HG03039 (cell line): ENCODE data around the gene PHLDA2.

Source experiments
- ATAC-seq: cut with Tn5 transposase; IDR thresholded peaks from one replicate; pipeline ENCODE4 v1.9.1; 2021; ENCODE audit warnings: mild to moderate bottlenecking, moderate library complexity; ENCODE audit not compliant: unreplicated experiment

PHLDA2 gene, protein sequence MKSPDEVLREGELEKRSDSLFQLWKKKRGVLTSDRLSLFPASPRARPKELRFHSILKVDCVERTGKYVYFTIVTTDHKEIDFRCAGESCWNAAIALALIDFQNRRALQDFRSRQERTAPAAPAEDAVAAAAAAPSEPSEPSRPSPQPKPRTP

DNA sequence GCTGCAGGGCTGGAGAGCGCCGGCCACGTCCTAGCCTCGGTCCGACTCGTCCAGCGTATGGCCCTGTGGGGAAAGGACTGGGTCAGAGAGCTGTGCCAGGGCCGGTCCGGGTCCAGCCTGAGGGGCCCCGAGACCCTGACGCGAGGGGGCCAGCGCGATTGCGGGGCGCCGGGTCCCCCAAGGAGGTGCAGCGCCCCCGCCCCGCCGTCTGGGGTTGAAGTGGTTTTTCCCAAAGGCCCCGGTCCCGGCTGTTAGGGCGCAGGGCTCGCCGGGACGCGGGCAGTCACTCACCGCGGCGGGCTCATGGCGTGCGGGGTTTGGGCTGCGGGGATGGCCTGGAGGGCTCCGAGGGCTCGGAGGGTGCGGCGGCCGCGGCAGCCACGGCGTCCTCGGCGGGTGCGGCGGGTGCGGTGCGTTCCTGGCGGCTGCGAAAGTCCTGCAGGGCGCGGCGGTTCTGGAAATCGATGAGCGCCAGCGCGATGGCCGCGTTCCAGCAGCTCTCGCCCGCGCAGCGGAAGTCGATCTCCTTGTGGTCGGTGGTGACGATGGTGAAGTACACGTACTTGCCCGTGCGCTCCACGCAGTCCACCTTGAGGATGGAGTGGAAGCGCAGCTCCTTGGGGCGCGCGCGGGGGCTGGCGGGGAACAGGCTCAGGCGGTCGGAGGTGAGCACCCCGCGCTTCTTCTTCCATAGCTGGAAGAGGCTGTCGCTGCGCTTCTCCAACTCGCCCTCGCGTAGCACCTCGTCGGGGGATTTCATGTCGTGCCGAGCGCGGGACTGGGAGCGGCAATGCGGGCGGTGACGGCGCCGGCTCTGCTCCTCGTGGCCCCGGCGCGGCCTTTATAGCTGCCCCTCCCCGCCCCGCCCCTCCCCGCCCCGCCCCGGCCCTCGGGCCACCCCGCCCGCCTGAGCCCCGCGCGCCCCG is at the start of gene PHLDA2:
Gene PHLDA2, minus strand, starts transcription at position 816 of the 926 bp plus-strand sequence. Its CDS starts 56 bp downstream, at position 760.
- ATAC-seq = no peak

DNA sequence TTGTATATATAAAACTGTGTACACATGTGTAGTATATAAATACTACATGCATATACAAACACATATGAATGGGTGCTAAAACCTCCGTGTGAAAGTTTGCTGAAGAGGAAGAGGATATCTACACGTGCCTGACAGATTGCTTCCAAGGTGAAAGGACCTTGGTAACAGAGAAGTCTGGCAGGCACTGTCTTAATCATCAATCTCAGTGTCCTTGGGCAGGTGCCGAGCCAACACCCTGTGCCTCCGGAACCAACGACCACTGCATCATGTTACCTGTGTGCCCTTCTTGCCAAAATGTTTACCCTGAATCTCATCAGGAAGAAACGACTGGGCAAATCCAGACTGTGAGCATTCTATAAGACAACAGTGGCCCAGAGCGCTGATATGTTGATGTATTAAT is 47.9 kb upstream of the PHLDA2 start:
- ATAC-seq = no peak

DNA sequence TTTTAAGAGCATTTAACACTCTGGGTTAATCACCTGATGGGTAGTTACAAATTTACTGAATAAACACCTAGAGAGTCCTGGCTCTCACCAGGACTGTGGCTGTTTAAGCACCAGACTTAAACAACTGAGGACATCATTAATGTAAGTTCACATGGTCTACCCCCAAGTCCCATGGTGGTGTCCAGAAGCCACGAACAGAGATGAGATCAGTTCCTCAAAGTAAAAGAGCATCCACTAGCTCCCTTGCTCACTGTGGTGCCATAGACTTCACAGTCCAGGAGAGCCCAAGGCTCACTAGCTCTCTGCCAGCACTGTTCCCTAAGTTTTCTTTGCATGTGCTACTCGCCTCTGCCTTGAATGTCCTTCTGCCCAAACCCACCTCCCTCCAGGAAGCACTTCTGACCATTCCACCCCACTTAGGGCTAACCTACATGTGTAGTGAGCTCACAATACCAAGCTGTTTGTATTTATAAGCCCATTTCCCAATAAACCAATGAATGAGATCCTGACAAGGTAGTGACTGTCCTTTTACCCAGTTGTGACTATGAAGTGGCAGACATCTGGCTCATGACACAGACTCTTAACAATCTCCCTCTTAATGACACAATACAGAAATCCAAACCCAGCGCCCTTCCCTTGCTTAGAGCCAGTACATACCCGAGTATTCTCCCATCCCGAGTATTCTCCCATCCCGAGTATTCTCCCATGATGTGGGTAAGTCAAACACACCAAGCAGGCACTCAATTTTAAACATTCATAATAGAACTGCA is 47.3 kb upstream of the PHLDA2 start:
- ATAC-seq = no peak

DNA sequence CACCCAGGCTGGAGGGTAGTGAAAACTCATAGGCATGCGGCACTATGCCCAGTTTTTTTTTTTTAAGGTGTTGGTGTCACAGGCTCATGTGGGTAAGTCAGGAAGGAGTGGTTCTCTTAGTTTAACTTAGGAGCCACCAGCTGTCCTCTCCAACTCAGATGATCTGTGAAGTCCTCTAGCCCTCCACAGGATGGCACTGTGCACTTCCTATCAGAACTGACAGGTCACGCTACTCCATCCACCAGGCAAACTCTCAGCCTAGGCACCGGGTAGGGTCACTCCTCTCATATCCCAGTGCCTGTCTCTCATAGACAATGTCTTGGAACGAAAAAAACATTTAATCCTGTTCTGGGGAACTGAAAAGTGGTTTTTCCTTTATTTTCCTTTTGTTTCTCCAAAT is 46.4 kb upstream of the PHLDA2 start:
- ATAC-seq = no peak

DNA sequence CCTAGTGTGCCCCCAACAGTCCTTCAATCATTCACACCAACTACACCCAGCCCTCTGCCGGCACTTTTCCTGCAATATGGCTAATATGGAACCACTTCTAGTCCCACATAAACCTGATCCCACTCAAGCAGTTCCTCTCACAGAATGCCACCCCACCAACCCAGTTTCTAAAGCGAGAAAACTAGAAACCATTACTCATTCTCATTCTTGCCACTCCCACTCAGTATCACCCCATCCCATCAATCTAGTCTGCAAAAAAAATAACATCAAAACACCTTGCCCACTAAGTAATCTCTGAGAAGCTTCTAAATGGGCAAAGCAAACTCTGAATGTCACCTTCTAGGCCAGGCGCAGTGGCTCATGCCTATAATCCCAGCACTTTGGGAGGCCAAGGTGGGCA is 45.1 kb upstream of the PHLDA2 start:
- ATAC-seq = no peak

DNA sequence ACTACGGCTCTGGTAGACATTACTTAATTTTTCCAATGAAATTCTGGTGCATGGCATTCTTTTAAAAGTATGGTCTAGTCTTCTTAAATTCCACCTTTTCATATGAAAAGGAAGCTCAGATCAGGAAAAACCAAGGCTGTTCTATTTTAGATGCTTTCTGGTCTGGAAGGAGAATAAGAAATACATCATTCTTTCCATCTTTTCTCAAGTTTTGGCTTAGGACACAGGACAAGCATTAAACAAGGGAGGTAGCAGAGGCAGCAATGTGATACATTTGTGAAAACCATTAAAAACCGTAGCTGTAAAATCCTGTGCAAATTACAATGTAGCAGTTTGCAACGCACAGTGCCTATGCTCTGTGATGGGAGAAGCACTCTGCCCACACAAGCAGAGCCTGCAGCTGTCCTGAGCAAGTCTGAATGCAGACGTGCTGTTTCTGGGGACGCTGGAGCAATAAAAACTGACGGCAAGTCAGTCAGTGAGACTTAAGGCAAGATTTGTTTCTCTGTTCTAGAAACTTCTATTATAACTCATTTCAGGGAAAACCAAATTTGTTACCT is 39.2 kb upstream of the PHLDA2 start:
- ATAC-seq = no peak

DNA sequence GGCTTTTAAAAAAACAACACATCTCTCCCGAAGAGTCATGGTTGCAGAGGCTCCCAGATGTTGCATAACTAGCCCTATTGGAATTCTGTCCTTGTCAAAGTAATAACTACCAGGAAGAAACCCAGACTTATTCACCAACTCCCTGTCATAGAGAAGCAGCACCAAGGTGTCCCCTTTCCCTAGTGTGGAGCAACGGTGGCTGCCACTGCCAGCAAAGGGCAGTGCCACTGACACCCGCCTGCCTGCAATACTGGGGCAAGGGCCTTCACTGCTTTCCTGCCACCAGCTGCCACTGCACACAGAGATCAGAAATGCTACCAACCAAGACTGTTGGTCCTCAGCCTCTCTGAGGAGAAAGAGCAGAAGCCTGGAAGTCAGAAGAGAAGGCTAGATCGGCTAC is 35.6 kb upstream of the PHLDA2 start:
- ATAC-seq = no peak

DNA sequence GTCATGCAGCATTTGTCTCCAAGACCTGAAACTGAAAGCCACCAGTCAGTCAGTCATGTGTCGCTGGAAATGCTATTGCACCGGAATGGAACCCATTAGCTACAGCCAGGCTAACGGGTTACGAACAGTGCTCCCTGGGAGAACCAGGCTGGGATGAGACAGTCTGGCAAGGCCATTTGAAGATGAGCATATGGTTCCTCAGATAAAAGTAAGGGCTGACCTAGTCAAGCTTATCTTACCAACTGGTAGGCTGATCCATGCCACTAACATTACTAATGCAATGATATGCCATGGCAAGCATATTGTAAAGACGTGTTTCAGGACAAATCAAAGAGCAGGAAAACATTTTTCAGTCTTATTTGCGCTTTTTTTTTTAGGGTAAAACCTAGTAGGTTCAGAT is 34.5 kb upstream of the PHLDA2 start:
- ATAC-seq = no peak

DNA sequence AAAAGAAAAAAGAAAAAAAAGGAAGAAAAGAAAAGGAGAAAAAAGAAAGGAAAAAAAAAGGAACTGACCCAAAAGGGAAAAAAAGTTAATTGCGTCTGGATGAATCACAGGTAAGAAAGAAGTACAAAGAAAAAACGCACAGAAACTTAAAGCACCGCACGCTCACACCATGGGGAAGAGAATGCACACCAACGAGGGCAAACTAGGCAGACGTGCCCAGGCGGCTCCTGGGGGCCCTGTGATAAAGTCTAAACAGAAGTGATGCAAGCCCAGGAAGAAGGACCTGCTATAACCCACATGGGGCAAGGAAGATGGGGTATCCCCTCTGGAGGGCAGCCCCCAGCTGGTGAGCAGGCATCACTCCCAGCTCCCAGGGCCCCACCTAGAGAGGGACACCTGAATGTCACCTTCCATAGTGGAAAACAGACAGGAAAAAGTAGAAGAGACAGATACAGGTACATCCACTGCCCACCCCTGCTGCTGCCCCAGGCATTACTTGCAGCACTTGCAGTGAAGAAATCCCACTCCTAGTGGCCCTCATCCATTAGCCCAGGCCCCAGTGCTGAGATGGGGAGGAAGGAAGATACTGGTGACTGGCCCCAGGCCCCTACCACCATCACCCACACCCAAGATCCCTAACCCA is 34.0 kb upstream of the PHLDA2 start:
- ATAC-seq = no peak

DNA sequence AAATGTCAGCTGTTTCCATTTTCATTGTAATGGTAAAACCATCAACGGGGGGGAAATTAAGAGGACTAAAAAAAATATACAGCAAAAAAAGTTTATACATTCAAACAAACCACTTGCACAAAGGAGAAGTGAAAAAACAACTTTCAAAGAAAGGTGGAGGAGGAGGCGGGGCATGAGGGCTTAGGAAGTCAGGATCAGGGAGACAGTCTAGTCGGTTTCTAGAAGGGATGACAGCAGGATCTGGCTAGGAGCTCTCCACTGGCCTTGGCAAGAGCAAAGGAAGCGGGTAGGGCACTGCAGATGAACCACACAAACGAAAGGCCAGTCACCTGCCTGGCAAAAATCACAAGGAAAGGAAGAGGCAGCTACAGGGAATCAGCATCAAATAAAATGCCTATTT is 31.9 kb upstream of the PHLDA2 start:
- ATAC-seq = no peak

DNA sequence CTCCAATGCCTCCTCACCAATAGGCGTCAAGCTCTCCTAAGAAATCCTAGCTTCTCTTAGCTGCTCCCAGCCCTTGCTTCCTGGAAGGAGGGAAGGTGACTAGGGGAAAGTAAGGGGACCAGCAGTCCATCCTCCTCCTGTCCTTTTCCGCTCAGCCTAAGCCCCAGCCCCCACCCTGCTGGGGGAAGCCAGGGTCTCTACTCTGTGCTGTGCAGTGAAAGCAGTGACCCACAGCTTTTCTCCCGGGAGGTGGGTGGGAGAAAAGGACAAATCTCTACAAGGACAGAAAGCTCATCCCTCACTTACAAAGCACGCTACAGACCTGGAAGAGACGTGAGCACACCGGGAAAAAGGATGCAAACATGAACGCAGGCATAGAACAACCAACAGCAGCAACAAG is 30.9 kb upstream of the PHLDA2 start:
- no peak for ATAC-seq

DNA sequence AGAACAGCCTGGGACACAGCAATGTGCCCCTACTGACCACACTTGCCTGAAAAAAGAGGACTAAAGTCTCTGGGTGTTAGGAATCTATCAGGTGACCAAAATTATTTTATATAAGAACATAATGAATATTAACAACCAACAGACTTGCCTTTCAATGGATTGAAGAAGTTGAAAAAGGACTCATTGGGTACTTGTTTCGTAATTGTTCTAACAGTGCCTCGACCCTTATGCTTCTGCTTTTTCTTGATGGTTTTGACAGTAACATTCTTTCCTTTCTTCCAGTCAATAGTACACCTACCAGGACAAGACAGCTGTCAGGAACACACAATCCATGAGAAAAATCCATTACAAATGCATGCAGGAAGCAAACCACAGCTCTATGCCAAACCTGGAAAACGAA is 29.0 kb upstream of the PHLDA2 start:
- ATAC-seq = no peak

DNA sequence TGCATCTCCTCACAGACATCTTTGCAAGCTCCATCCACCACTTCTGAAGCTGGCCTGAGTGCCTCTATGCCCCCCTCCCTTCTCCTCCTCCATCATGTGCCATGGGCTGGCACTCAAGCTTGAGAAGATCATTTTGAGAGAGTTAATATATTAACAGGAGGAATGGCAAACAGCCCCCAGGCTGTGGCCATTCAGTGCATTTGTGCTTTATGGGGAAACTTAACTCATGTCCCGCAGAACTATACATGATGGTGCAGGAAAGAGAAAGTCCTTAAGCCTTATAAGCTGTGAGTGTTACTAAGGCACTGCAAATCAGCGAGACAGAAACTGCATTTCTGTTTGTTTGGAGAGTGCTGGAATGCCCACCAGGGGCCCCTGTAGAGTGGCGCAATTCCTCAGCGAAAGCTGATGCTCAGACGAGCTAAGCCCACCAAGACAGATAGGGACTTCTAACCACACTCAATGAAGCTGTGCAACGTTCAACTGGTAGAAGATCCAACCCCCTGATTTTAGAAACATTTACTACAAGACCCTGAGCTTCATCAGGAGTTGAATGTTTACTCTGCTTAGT is 26.8 kb upstream of the PHLDA2 start:
- no peak for ATAC-seq

DNA sequence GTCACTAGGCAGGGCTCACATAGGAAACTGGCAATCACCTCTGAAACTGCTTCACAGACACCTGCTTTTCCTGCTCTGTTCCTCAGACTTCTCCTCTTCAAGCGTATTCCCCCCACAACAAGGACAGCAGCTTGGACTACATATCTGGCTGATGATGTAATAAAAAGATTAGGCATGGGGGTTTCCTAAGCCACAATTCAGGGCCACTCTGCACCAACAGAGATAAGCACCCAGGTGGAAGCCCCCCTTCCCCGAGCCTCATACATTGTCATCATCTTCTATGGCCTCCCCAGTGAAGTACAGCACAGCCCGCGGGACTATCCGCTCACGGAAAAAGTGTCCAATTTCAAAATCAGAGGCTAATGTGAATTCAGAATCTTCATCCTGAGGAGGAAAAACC is 25.0 kb upstream of the PHLDA2 start:
- no peak for ATAC-seq

DNA sequence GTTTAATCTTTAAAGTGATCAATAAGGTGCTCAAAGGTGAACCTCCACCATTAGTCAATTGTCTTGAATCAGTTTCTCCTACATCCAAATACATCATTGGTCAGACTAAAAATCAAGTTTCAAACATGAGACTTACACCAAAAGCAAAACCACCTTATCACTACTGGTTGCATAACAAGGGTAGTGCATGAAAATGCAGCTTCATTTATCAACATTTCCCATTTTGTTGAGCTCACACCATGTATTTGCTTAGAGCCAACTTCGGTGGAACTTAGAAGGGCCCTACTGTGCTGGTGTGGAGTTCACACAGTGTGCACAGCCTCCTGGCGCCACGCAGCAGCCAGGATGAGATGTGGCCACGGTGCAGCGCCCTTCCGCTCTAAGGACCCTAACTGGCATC is 23.1 kb upstream of the PHLDA2 start:
- ATAC-seq = no peak

DNA sequence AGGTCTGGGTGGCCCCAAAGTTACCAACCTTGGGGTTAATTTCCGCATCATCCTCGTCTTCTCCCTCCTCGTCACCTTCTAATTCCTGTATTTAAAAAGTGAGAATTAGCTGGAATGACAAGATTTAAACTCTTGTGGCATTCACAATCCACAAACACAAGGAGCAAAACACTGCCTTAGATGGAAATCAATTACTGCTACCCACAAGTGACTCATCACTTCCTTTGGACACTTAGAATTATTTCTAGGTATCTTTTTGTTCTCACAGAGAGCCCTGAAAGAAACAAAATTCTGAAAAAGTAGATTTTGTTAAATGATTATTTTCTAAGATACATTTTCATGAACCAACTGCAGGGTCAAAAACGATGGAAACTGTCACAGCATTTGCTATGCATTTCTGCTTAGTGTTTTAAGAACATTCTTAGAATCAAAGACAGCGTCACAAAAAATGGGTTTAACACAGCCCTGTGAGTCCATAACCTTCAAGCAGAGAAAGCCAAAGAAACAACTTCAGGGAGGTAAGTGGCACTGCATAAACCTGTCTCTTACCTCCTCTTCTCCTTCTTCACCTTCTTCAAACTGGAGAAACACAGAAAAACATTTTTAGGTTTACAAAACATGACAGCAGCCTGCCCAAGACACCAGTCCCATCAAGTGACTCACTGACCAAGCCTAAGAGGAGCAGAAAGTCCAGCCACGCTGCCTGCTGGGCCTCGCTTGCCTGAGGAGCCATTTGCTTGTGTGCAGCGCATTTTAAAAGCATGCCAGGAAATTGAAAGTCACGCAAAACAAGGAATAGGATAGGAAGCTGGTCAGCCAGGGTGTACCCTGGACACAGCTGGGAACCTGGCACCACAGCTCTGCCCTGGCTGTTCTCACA is 22.3 kb upstream of the PHLDA2 start:
- no peak for ATAC-seq

DNA sequence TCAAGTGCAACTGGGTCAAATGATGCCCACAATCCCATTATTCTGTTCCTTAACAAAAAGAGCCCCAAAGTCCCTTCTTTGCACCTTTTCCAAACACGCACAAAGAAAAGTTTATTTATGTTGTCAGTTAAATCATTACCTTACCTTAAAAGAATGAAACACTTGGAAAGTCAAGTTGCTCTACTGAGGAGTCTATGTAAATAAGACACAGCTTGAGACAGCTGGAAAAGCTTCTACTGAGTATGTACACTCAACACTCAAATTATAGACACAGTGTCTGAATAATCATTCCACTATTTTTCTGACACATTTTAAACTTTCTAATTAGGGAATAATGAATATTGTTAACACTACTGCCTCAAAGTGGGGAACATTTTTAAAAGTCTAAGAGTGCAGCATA is 21.6 kb upstream of the PHLDA2 start:
- no peak for ATAC-seq

DNA sequence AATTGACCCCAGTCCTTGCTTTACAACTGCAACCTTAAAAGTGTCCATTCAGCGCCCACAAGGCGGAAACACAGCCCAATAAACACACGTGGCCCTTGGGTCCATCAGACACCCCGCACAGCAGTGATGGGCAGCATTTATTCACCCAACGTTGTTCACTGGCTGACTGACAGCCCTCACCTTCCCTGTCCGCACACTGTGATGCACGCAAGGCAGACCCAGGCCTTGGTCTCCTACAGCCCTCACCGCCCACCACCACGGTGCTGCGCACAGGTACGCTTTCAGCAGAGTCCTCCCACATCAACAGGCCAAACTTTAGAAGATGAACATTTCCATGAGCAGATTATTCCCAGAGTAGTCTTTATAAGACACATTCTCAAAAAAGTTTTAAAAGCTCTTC is 20.7 kb upstream of the PHLDA2 start:
- ATAC-seq = no peak

DNA sequence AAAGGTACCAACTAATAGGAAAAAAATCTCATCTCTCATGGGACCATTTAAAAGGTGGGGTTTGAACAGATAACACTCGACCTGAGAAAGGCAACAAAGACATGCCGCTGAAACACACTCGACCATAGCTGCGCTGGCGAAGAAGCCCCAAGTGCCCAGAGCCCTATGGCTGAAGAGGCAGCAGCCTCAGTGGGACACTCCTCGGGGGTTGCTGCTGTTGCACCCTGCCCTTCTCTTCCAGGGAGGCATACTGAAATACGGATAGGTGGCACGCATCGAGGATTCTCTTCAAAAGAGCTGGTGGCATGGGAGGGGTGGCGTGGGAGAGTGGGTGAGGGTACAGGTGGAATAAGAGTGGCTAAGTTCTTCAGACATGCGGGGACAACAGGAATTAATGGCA is 18.5 kb upstream of the PHLDA2 start:
- ATAC-seq = no peak
